ENCODE results near the gene FAM89B.

FAM89B gene

GRCh38 chr11:65569973-65570918 lies 2.1 kb upstream of the FAM89B start, which contains the start of gene ZNRD2:
Gene ZNRD2, plus strand, starts transcription at chr11:65570477. Its CDS starts 15 bp downstream, at chr11:65570492.
- H3K4ac ChIP-seq (ENCODE audit: low read depth, low read length) = peak within 1 kb of the TSS; percentile 64
- H3K27ac ChIP-seq (ENCODE audit: low read depth, low read length) = peak within 1 kb of the TSS; percentile 84
- H3K4me3 ChIP-seq (ENCODE audit: low read length) = peak within 1 kb of the TSS; percentile 97
- DNase-seq = peak; percentile 99
- WGBS (ENCODE audit: extremely low coverage, insufficient coverage, low lambda C conversion rate) = no CpG with 5 or more reads among the region's 89 CpGs
- H4K8ac ChIP-seq (ENCODE audit: low read depth, low read length) = peak within 1 kb of the TSS; percentile 76
- H3K79me1 ChIP-seq (ENCODE audit: low read length) = peaks cover 9% of the 10 kb centered on the region
- no peak within 1 kb of the TSS for H2BK15ac ChIP-seq (replicated peaks; ENCODE audit: low read depth)
- peaks cover 8% of the 10 kb centered on the region for H3K79me2 ChIP-seq (ENCODE audit: control insufficient read depth, insufficient read depth, low read length)
- no peaks in the 10 kb centered on the region for H3K36me3 ChIP-seq (ENCODE audit: control insufficient read depth, insufficient read depth, low read length)
- no peak within 1 kb of the TSS for H2AK5ac ChIP-seq (ENCODE audit: low read length)
- H3K23ac ChIP-seq (ENCODE audit: low read length) = no peak within 1 kb of the TSS
- H2BK5ac ChIP-seq (ENCODE audit: low read length) = no peak within 1 kb of the TSS
- peaks cover 11% of the 10 kb centered on the region for H3K4me1 ChIP-seq (ENCODE audit: control insufficient read depth, low read depth, low read length)
- H3K18ac ChIP-seq (ENCODE audit: low read length) = peak within 1 kb of the TSS; percentile 22
- no peak within 1 kb of the TSS for H2BK120ac ChIP-seq (ENCODE audit: low read depth, low read length)
- peak within 1 kb of the TSS; percentile 81 for H3K4me2 ChIP-seq (ENCODE audit: low read length)
- H4K5ac ChIP-seq (ENCODE audit: low read length) = no peak within 1 kb of the TSS
- no peaks in the 10 kb centered on the region for H3K27me3 ChIP-seq (ENCODE audit: insufficient read depth, low read length, poor library complexity)
- peak within 1 kb of the TSS; percentile 92 for H3K9ac ChIP-seq (ENCODE audit: low read length)
- H3K56ac ChIP-seq (ENCODE audit: low read length) = peak within 1 kb of the TSS; percentile 98

- H3K56ac ChIP-seq (ENCODE audit: low read length) = peak overlapping the region; percentile 98
- no peak overlapping the region for H2BK5ac ChIP-seq (ENCODE audit: low read length)
- H3K23ac ChIP-seq (ENCODE audit: low read length) = no peak overlapping the region
- H3K9ac ChIP-seq (ENCODE audit: low read length) = peak overlapping the region; percentile 92
- no peak overlapping the region for H3K27ac ChIP-seq (ENCODE audit: low read depth, low read length)
- H2AK5ac ChIP-seq (ENCODE audit: low read length) = no peak overlapping the region
- H4K8ac ChIP-seq (ENCODE audit: low read depth, low read length) = no peak overlapping the region
- H3K4me3 ChIP-seq (ENCODE audit: low read length) = no peak overlapping the region
- peaks cover 8% of the 10 kb centered on the region for H3K79me2 ChIP-seq (ENCODE audit: control insufficient read depth, insufficient read depth, low read length)
- H3K36me3 ChIP-seq (ENCODE audit: control insufficient read depth, insufficient read depth, low read length) = no peaks in the 10 kb centered on the region
- H3K4me1 ChIP-seq (ENCODE audit: control insufficient read depth, low read depth, low read length) = peaks cover 11% of the 10 kb centered on the region
- H3K4ac ChIP-seq (ENCODE audit: low read depth, low read length) = no peak overlapping the region
- peak overlapping the region; percentile 77 for H3K4me2 ChIP-seq (ENCODE audit: low read length)
- no peak overlapping the region for H3K18ac ChIP-seq (ENCODE audit: low read length)
- no peaks in the 10 kb centered on the region for H3K27me3 ChIP-seq (ENCODE audit: insufficient read depth, low read length, poor library complexity)
- no peak overlapping the region for H2BK15ac ChIP-seq (replicated peaks; ENCODE audit: low read depth)
- WGBS (ENCODE audit: extremely low coverage, insufficient coverage, low lambda C conversion rate) = no CpG with 5 or more reads among the region's 9 CpGs
- no peak overlapping the region for H2BK120ac ChIP-seq (ENCODE audit: low read depth, low read length)
- H4K5ac ChIP-seq (ENCODE audit: low read length) = no peak overlapping the region
- H3K79me1 ChIP-seq (ENCODE audit: low read length) = peaks cover 9% of the 10 kb centered on the region
- no peak for DNase-seq
Measured at GRCh38 chr11:65571420-65571819, 918 bp upstream of the FAM89B start.

- Histone ChIP-seq H4K8ac (ENCODE audit: low read depth, low read length) (no peak overlapping the region), H3K56ac (ENCODE audit: low read length) (peak overlapping the region; percentile 74), H3K23ac (ENCODE audit: low read length) (no peak overlapping the region), H3K4me3 (ENCODE audit: low read length) (no peak overlapping the region), H3K27ac (ENCODE audit: low read depth, low read length) (no peak overlapping the region), H3K27me3 (ENCODE audit: insufficient read depth, low read length, poor library complexity) (no peaks in the 10 kb centered on the region), H2AK5ac (ENCODE audit: low read length) (no peak overlapping the region), H2BK120ac (ENCODE audit: low read depth, low read length) (no peak overlapping the region), H2BK5ac (ENCODE audit: low read length) (no peak overlapping the region), H3K9ac (ENCODE audit: low read length) (peak overlapping the region; percentile 67), H3K4me2 (ENCODE audit: low read length) (peak overlapping the region; percentile 92), H3K36me3 (ENCODE audit: control insufficient read depth, insufficient read depth, low read length) (no peaks in the 10 kb centered on the region), H3K79me1 (ENCODE audit: low read length) (peaks cover 9% of the 10 kb centered on the region), H3K4ac (ENCODE audit: low read depth, low read length) (no peak overlapping the region), H3K18ac (ENCODE audit: low read length) (peak overlapping the region; percentile 16), H4K5ac (ENCODE audit: low read length) (no peak overlapping the region), H3K4me1 (ENCODE audit: control insufficient read depth, low read depth, low read length) (peaks cover 11% of the 10 kb centered on the region), H2BK15ac (replicated peaks; ENCODE audit: low read depth) (no peak overlapping the region), H3K79me2 (ENCODE audit: control insufficient read depth, insufficient read depth, low read length) (peaks cover 8% of the 10 kb centered on the region)
- DNase-seq = peak; percentile 91
- WGBS (ENCODE audit: extremely low coverage, insufficient coverage, low lambda C conversion rate) = no CpG with 5 or more reads among the region's 11 CpGs
Measured at GRCh38 chr11:65571940-65572339, 398 bp upstream of the FAM89B start.

- no peak overlapping the region for H3K4me3 ChIP-seq (ENCODE audit: low read length)
- H3K4me1 ChIP-seq (ENCODE audit: control insufficient read depth, low read depth, low read length) = peaks cover 11% of the 10 kb centered on the region
- H3K4ac ChIP-seq (ENCODE audit: low read depth, low read length) = no peak overlapping the region
- H3K9ac ChIP-seq (ENCODE audit: low read length) = peak overlapping the region; percentile 86
- peak overlapping the region; percentile 61 for H3K4me2 ChIP-seq (ENCODE audit: low read length)
- no peak overlapping the region for H3K23ac ChIP-seq (ENCODE audit: low read length)
- H3K36me3 ChIP-seq (ENCODE audit: control insufficient read depth, insufficient read depth, low read length) = no peaks in the 10 kb centered on the region
- WGBS (ENCODE audit: extremely low coverage, insufficient coverage, low lambda C conversion rate) = no CpG with 5 or more reads among the region's 22 CpGs
- H2BK15ac ChIP-seq (replicated peaks; ENCODE audit: low read depth) = no peak overlapping the region
- no peak overlapping the region for H3K27ac ChIP-seq (ENCODE audit: low read depth, low read length)
- H4K5ac ChIP-seq (ENCODE audit: low read length) = no peak overlapping the region
- no peaks in the 10 kb centered on the region for H3K27me3 ChIP-seq (ENCODE audit: insufficient read depth, low read length, poor library complexity)
- DNase-seq = no peak
- H2AK5ac ChIP-seq (ENCODE audit: low read length) = no peak overlapping the region
- H2BK120ac ChIP-seq (ENCODE audit: low read depth, low read length) = no peak overlapping the region
- no peak overlapping the region for H2BK5ac ChIP-seq (ENCODE audit: low read length)
- H3K79me2 ChIP-seq (ENCODE audit: control insufficient read depth, insufficient read depth, low read length) = peaks cover 8% of the 10 kb centered on the region
- H3K18ac ChIP-seq (ENCODE audit: low read length) = no peak overlapping the region
- peaks cover 9% of the 10 kb centered on the region for H3K79me1 ChIP-seq (ENCODE audit: low read length)
- no peak overlapping the region for H4K8ac ChIP-seq (ENCODE audit: low read depth, low read length)
- peak overlapping the region; percentile 90 for H3K56ac ChIP-seq (ENCODE audit: low read length)
Measured at GRCh38 chr11:65573391-65574079, 1.2 kb downstream of the FAM89B start.

- H2BK5ac ChIP-seq (ENCODE audit: low read length) = no peak overlapping the region
- WGBS (ENCODE audit: extremely low coverage, insufficient coverage, low lambda C conversion rate) = no CpG with 5 or more reads among the region's 67 CpGs
- no peak overlapping the region for H3K4ac ChIP-seq (ENCODE audit: low read depth, low read length)
- no peak overlapping the region for H2BK120ac ChIP-seq (ENCODE audit: low read depth, low read length)
- H4K8ac ChIP-seq (ENCODE audit: low read depth, low read length) = no peak overlapping the region
- H3K27me3 ChIP-seq (ENCODE audit: insufficient read depth, low read length, poor library complexity) = no peaks in the 10 kb centered on the region
- DNase-seq = peak; percentile 96
- no peak overlapping the region for H2BK15ac ChIP-seq (replicated peaks; ENCODE audit: low read depth)
- no peak overlapping the region for H4K5ac ChIP-seq (ENCODE audit: low read length)
- peaks cover 8% of the 10 kb centered on the region for H3K79me2 ChIP-seq (ENCODE audit: control insufficient read depth, insufficient read depth, low read length)
- H3K18ac ChIP-seq (ENCODE audit: low read length) = no peak overlapping the region
- peak overlapping the region; percentile 50 for H3K27ac ChIP-seq (ENCODE audit: low read depth, low read length)
- H3K4me3 ChIP-seq (ENCODE audit: low read length) = peak overlapping the region; percentile 33
- H3K4me2 ChIP-seq (ENCODE audit: low read length) = peak overlapping the region; percentile 60
- no peak overlapping the region for H2AK5ac ChIP-seq (ENCODE audit: low read length)
- H3K4me1 ChIP-seq (ENCODE audit: control insufficient read depth, low read depth, low read length) = peaks cover 9% of the 10 kb centered on the region
- peak overlapping the region; percentile 71 for H3K56ac ChIP-seq (ENCODE audit: low read length)
- H3K9ac ChIP-seq (ENCODE audit: low read length) = peak overlapping the region; percentile 64
- H3K36me3 ChIP-seq (ENCODE audit: control insufficient read depth, insufficient read depth, low read length) = no peaks in the 10 kb centered on the region
- H3K79me1 ChIP-seq (ENCODE audit: low read length) = peaks cover 9% of the 10 kb centered on the region
- no peak overlapping the region for H3K23ac ChIP-seq (ENCODE audit: low read length)
Measured at GRCh38 chr11:65574109-65574810, 1.9 kb downstream of the FAM89B start.
